GM21360 (cell line): ENCODE data around the gene TEKT5.
"Not testable (repeated sequence)": the region's sequence is repeated elsewhere in the genome, so short reads cannot be mapped to it uniquely, and the experiment has no call there.

ENCODE experiments used
- ATAC-seq: cut with Tn5 transposase; IDR thresholded peaks from one replicate; pipeline ENCODE4 v1.9.1; 2021; ENCODE audit warnings: mild to moderate bottlenecking, moderate library complexity; ENCODE audit not compliant: unreplicated experiment

The TEKT5 gene

DNA sequence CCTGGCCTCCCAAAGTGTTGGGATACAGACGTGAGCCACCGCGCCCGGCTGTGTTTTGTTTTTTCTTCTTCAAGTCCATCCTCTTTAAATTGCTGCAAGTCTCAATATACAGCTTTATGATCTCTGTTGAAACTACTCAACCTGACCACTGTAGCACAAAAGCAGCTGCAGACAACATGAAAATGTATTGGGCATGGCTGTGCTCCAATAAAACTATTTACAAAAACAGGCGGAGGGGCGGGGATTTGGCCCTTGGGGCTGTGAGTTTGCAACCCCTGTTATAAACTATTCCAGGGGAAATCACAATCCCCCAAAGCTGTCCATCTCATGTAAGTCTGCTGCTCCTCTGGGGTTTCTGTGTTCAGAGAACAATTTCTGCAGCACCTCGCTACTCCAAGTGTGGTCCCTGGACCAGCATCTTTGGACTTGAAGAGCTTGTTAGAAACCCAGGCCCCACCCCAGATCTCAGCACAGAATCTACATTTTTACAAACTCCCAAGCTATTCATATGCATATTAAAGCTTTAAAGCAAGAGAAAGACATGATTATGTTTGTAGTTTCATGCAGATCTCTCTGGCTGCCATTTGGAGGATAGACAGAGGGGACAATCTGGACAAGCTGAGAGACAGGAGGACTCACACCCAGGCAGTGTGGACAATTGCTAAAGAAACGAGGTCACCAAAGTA, 33.6 kb downstream of the TEKT5 start:
- no peak for ATAC-seq

GRCh38 chr16:10658943-10659342, 35.8 kb downstream of the TEKT5 start:
- ATAC-seq, result no peak

- no peak for ATAC-seq
Measured at GRCh38 chr16:10657925-10658324, 36.8 kb downstream of the TEKT5 start.

DNA sequence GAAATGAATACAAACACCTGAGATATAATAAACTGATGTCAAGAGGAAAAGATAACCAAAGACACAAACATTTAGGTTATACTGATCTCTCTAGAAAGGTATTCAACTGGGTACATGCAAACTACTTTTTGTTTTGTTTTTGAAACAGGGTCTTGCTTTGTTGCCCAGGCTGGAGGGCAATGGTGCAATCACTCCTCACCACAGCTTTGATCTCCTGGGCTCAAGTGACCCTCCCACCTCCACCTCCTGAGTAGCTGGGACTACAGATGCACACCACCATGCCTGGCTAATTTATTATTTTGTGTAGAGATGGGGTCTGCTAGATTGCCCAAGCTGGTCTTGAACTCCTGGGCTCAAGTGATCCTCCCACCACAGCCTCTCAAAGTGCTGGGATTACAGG, 38.1 kb downstream of the TEKT5 start:
- ATAC-seq, result no peak

- ATAC-seq, result no peak
Measured at GRCh38 chr16:10655415-10655977, 39.2 kb downstream of the TEKT5 start.

DNA sequence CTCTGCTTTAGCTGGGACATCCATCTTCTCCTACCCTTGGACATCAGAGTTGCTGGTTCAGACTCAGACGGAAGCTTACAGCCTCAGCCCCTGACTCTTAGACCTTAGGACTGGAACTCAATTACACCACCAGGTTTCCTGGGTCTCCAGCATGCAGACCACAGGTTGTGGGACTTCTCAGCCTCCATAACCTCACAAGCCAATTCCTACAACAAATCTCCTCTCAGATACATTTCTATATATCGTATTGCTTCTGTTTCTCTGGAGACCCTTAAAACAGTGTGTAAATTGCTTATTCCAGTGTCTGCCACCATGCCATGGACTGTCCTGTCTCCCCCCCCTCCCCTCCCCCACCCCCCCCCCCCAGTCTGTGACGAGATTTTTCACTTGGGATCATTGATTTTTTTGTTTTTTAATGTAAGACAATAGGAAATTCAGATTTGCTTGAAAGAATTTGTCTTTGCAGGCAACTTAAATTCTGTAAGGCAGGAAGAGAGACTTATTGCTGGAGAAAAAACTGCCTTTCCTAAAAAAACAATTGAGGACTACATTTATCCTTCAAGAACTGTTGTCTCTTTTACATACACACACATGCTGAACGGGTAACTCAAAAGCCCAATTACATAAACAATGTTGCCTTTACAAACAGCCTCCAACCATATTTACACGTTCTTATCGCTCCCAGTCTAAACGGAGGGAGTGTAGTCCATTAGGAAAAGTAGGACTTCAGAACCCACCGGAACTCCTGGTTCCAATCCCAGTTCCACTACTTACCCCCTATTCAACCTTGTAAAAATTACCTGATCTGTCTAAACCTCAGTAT, 39.9 kb downstream of the TEKT5 start:
- no peak for ATAC-seq

GRCh38 chr16:10652730-10653590, 41.8 kb downstream of the TEKT5 start:
- no peak for ATAC-seq

DNA sequence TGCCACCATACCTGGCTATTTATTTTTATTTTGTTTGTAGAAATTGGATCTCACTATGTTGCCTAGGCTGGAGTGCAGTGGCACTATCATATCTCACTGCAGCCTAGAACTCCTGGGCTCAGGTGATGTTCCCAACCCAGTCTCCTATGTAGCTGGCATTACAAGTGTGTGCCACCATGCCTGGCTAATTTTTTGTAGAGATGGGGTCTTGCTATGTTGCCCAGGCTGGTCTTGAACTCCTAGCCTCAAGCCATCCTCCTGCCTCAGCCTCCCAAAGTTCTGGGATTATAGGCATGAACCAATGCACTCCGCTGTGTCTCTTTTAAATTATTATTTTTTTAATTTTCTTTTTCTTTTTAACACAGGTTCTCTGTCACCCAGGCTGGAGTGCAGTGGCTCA, 45.6 kb downstream of the TEKT5 start:
- ATAC-seq, result not testable (repeated sequence)

DNA sequence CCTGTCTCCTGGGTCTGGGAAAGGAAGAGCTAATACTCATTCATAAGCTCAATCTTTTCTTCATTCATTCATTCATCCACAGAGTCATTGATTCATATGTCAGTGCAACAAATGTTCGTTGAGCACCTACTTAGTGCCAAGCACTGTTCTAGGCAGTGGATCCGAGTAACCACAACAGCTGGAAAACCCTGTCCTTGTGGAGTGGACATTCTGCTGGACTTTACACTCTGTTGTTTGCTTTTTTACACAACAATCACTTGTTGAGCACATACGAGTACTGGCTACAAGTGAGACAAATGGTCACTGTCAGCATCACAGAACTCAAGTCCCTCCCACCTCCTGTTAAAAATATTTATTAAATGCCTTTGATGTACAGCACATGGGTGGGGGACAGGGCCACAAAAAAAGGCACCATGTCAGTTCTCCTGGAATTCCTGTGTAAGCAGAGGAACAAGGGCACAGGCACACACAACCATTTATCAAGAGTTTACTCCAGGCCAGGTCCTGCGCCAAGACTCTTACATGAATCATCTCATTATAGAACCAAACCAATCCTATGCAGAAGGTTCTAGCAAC, 46.9 kb downstream of the TEKT5 start:
- ATAC-seq, result no peak

- ATAC-seq, result no peak
Measured at GRCh38 chr16:10647264-10647720, 47.4 kb downstream of the TEKT5 start.

DNA sequence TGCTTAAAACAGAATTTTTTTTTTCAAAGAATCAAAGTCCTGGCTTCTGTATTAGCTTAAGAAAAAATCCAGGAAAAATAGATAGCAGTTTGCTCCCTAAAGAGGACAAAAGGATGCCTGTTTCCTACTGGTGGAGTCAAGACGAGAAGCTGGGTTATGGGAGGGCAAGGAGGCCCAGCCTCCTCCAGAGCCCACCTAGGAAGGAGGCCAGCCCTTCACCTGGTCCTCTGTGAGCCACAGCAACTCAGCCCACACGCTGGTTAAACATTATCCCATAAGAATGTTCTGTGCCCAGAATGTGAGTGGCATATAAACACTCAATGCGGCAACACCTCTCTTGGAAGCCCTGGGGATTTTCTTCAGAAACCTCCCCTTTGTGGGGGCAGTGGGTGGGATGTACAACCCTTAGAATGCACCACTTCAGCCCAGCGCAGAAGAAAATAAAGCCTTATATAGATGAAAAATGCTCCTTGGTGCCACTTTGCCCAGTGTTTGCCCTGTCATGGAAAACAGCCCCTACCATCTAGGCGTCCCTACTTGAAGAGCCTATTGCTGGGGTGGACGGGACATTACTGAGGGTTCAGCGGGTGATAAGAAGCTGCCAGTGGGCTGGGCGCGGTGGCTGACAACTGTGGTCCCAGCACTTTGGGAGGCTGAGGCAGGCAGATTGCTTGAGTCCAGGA, 48.0 kb downstream of the TEKT5 start:
- ATAC-seq, result no peak

- no peak for ATAC-seq
Measured at GRCh38 chr16:10646228-10646580, 48.5 kb downstream of the TEKT5 start.

DNA sequence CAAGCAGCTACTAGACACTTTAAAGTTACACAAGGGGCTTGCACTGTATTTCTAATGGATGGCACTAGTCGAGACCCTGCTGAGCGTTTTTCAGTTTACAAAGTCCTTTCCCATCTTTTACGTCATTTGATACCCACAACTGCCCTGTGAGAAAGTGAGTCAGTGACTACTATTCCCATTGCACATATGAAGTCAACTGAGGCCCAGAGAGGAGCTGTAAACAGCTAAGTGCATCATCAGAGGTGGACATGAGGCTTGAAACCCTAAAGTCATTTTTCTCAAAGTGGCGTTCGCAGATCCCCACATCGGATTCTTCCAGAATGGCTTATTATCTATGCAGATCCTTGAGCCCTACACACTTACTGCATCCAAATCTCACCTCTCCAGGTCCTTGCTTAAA, 50.6 kb downstream of the TEKT5 start:
- no peak for ATAC-seq

DNA sequence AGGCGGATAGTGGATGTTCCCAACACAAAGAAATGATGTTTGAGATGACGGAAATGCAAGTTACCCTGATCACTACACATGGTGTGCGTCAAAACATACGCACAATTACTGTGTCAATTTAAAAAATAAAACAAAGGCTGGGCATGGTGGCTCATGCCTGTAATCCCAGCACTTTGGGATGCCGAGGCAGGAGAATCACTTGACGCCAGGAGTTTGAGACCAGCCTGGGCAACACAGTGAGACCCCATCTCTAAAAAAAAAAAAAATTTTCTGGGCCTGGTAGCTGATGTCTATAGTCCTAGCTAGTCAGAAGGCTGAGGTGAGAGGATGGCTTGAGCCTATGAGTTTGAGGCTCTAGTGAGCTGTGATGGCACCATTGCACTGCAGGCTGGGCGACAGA, 51.8 kb downstream of the TEKT5 start:
- ATAC-seq, result no peak

GRCh38 chr16:10641953-10642949, 52.5 kb downstream of the TEKT5 start:
- ATAC-seq, result no peak

DNA sequence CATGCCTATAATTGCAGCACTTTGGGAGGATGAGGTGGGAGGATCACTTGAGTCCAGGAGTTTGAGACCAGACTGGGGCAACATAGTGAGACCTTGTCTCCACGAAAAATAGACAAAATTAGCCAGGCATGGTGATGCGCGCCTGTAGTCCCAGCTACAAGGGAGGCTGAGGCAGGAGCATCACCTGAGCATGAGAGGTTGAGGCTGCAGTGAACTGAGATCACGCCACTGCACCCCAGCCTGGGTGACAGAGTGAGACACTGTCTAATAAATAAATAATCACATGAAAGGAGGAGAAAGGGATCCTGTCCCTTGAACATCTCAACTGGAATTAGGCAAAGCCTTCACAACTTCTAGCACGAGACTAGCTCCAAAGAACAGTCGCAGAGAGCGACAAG, 53.2 kb downstream of the TEKT5 start:
- no peak for ATAC-seq

GRCh38 chr16:10640934-10641333, 53.8 kb downstream of the TEKT5 start:
- no peak for ATAC-seq

DNA sequence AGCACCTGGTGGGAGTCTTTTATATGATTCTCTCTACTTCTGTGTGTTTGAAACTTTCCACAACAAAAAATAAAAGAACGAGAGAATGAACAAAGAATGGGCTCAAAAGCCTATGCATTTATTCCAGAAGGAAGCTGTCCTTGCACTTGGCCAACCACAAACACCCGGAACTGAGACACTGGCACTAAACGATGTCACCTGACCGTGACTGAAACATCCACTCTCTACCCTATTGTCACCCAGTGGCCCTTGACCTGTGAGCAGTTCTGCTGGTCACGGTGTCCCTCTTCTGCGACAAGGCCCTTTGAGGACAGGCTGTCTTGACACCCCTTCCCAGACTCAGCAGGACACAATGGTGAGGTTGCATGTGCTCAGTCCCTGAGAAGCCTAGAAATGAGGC, 56.6 kb downstream of the TEKT5 start:
- no peak for ATAC-seq
